ENCODE results near the gene UQCRH. TPM values are rescaled to one million over a fixed set of nuclear protein-coding genes. Genes with fewer than 3 reads are reported as not detected.
"Not testable (repeated sequence)": the region's sequence is repeated elsewhere in the genome, so short reads cannot be mapped to it uniquely, and the experiment has no call there.

UQCRH gene
- total RNA-seq, 4 donors from 2014 or later, result 230 to 300 (median 262) TPM

GRCh38 chr1:46363121-46363520 lies 59.6 kb downstream of the UQCRH start:
- no peak for TF ChIP-seq CTCF (IDR thresholded peaks at IDR 0.05)
- no peak for TF ChIP-seq POLR2A (IDR thresholded peaks at IDR 0.05)
- no peak overlapping the region for H3K27ac ChIP-seq
- no peaks in the 10 kb centered on the region for H3K9me3 ChIP-seq
- no peak for DNase-seq
- peaks cover 0 to 77% (median 0%) of the 10 kb centered on the region in 3 donors for H3K36me3 ChIP-seq
- no peak overlapping the region for H3K4me3 ChIP-seq
- H3K27me3 ChIP-seq, result no peaks in the 10 kb centered on the region
- H3K4me1 ChIP-seq, result no peaks in the 10 kb centered on the region

DNA sequence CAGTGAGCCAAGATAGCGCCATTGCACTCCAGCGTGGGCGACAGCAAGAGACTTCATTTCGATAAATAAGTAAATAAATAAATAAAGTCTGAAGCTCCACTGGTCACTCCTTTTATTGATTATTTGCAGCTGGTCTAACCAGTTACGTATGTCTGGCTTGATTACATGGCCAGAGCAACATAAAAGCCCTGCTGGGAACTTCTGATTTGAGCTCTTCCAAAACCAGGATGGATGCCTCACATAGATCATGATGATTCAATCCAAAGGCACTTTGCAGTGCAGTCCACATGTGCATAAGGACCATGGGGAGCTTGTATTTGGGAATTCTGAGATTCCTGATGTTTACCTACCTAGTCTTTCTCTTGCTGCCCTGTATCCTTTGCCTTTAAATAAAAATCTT lies 61.1 kb downstream of the UQCRH start:
- no peaks in the 10 kb centered on the region for H3K9me3 ChIP-seq
- H3K36me3 ChIP-seq, result peaks cover 0 to 70% (median 0%) of the 10 kb centered on the region in 3 donors
- no peaks in the 10 kb centered on the region for H3K4me1 ChIP-seq
- no peak overlapping the region for H3K4me3 ChIP-seq
- no peak for DNase-seq
- no peak overlapping the region for H3K27ac ChIP-seq
- H3K27me3 ChIP-seq, result no peaks in the 10 kb centered on the region
- TF ChIP-seq POLR2A (IDR thresholded peaks at IDR 0.05) (no peak), CTCF (IDR thresholded peaks at IDR 0.05) (no peak)

DNA sequence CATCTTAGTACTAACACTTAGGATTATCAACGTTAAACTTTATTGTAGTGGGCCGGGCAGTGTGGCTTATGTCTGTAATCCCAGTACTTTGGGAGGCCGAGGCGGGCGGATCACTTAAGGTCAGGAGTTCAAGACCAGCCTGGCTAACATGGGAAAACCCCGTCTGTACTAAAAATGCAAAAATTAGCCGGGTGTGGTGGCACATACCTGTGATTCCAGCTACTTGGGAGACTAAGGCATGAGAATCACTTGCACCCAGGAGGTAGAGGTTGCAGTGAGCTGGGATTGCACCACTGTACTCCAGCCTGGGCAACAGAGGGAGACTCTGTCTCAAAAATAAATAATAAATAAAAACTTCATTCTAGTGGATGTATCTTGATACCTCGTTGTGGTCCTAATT lies 62.3 kb downstream of the UQCRH start:
- DNase-seq, H3K4me3 ChIP-seq, H3K27ac ChIP-seq, H3K27me3 ChIP-seq, H3K9me3 ChIP-seq, H3K4me1 ChIP-seq: not testable (repeated sequence)
- peaks cover 0 to 64% (median 0%) of the 10 kb centered on the region in 3 donors for H3K36me3 ChIP-seq

Other genes with a start within 250 kb of the UQCRH start
- gene PIK3R3, start 171.1 kb upstream of the UQCRH start, total RNA-seq, result 10 to 100 TPM in 1 of 4 donors, 1 to 10 TPM in 3; 2.8 to 12.4 (median 6.4) TPM
- 100 to 1,000 TPM in 3 of 4 donors, 1 to 10 TPM in 1; 4.1 to 229 (median 192) TPM for gene TSPAN1, start 128.6 kb upstream of the UQCRH start, total RNA-seq
- not detected for gene P3R3URF, start 127.2 kb upstream of the UQCRH start, total RNA-seq
- gene POMGNT1, start 105.3 kb upstream of the UQCRH start, total RNA-seq, result 10 to 100 TPM; 34.7 to 60.6 (median 46.3) TPM
- 1 to 10 TPM in 3 of 4 donors, not detected in 1; 1.5 to 2.5 (median 2.5) TPM for gene LURAP1, start 100.4 kb upstream of the UQCRH start, total RNA-seq
- gene RAD54L, start 55.9 kb upstream of the UQCRH start, total RNA-seq, result 10 to 100 TPM in 2 of 4 donors, 1 to 10 TPM in 2; 3.9 to 71.8 (median 10.3) TPM
- 10 to 100 TPM; 19.8 to 72.3 (median 65.3) TPM for gene LRRC41, start 82 bp upstream of the UQCRH start, total RNA-seq
- gene NSUN4, start 37.1 kb downstream of the UQCRH start, total RNA-seq, result 10 to 100 TPM; 12.8 to 29.4 (median 18.0) TPM
- 100 to 1,000 TPM; 107 to 230 (median 152) TPM for gene FAAH, start 90.6 kb downstream of the UQCRH start, total RNA-seq
- not detected for gene DMBX1, start 186.1 kb downstream of the UQCRH start, total RNA-seq
- gene KNCN, start 247.9 kb downstream of the UQCRH start, total RNA-seq, result not detected

Data from Peyer's patch (tissue), 4 donors.